EH (cell line): Measurements from ENCODE around the gene COQ4.

ENCODE experiments used
- DNase-seq: peaks from one replicate; pipeline ENCODE4 v3.0.0-alpha.2; 2015; ENCODE audit warnings: low read depth

Gene COQ4

GRCh38 chr9:128322404-128323211 lies at the start of gene COQ4, which contains the start of gene TRUB2:
TSS of gene COQ4 (plus strand) at chr9:128322839. CDS start at chr9:128322859, 20 bp downstream.
TSS of gene TRUB2 (minus strand) at chr9:128322447. CDS start at chr9:128322408, 39 bp downstream.
- DNase-seq = peak; percentile 94

- DNase-seq = no peak
These were observed 48.4 kb upstream of the COQ4 start for GRCh38 chr9:128274245-128274644.

GRCh38 chr9:128275198-128276007 lies 47.2 kb upstream of the COQ4 start, which contains the start of gene GOLGA2:
TSS of gene GOLGA2 (minus strand) at chr9:128276007. CDS start at chr9:128275976, 31 bp downstream.
- peak; percentile 77 for DNase-seq

- peak; percentile 99 for DNase-seq
These were observed 46.5 kb upstream of the COQ4 start, which contains the start of gene SWI5 for GRCh38 chr9:128276008-128276573. TSS of gene SWI5 (plus strand) at chr9:128276276.

DNA sequence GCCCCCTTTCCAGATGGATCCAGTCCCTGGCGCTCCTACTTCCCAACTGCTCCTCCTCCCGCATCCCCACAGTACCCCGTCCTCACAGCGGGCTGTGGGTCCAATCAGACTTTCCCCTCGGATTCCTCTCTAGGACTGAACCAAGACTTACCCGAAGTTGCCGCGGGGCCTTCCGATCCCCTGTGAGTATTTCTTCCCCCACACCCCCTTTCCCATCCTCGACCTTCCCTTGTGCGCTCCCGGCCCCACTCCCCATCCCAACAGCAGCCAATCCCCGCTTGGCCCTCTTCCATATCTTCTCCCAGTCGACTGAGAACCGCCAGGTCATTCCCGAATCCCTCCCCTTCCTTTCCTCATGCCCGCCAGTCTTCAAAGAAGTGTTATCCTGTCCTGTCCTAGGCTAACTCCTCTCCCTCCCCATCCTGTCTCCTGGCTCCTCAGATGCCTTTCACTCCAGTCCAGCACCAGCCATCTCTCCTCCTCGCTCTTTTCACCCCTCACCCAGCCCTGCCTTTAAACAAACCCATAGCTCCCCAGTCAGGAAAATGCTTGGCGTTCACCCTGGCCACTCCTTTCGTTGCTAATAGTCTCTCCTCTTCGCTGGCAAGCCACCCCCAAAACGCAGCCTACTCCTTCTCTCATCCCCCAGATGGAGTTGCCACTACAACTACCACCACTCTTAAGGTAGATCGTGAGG lies 45.9 kb upstream of the COQ4 start:
- DNase-seq = peak; percentile 60

DNA sequence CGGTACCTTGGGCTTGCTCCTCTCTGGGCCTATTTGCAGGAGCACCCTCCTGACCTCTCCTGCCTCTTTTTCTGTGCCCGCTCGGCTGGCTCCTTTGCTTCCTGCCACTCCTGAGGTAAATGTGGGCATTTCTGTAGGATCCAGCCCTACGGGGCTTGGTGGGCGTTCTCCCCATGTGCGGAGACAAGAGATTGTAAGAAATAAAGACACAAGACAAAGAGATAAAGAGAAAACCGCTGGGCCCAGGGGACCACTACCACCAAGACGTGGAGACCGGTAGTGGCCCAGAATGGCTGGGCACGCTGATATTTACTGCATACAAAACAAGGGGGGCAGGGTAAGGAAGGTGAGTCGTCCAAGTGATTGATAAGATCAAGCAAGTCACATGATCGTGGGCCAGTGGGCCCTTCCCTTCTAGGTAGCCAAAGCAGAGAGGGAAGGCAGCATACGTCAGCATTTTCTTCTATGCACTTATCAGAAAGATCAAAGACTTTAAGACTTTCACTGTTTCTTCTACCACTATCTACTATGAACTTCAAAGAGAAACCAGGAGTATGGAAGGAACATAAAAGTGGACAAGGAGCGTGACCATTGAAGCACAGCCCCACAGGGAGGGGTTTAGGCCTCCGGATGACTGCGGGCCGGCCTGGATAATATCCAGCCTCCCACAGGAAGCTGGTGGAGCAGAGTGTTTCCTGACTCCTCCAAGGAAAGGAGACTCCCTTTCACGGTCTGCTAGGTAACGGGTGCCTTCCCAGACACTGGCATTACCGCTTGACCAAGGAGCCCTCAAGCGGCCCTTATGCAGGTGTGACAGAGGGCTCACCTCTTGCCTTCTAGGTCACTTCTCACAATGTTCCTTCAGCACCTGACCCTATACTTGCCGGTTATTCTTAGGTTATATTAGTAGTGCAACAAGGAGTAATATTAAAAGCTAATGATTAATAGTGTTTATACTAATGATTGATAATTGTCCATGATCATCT lies 43.3 kb upstream of the COQ4 start:
- DNase-seq = peak; percentile 36

- DNase-seq = no peak
These were observed 42.5 kb upstream of the COQ4 start for GRCh38 chr9:128280084-128280622.

DNA sequence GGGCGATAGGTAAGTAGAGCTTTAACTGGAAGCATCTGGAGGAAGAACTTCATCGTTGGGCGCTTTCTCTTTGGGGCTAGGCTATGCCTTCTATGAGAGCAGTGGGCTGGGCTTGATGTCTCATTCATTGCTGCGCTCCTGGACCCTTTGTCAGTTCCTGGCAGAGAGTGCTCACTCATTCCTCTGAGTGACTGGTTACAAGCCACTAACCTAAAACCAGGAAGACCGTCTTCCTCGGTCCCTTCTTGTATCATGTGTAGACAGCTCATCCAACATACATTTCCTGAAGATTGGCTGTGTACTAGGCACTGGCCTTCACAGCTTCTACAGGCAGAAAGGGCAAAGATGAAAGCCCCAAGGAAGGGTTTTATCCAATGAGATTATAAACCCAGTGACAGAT lies 40.1 kb upstream of the COQ4 start:
- peak; percentile 79 for DNase-seq

DNA sequence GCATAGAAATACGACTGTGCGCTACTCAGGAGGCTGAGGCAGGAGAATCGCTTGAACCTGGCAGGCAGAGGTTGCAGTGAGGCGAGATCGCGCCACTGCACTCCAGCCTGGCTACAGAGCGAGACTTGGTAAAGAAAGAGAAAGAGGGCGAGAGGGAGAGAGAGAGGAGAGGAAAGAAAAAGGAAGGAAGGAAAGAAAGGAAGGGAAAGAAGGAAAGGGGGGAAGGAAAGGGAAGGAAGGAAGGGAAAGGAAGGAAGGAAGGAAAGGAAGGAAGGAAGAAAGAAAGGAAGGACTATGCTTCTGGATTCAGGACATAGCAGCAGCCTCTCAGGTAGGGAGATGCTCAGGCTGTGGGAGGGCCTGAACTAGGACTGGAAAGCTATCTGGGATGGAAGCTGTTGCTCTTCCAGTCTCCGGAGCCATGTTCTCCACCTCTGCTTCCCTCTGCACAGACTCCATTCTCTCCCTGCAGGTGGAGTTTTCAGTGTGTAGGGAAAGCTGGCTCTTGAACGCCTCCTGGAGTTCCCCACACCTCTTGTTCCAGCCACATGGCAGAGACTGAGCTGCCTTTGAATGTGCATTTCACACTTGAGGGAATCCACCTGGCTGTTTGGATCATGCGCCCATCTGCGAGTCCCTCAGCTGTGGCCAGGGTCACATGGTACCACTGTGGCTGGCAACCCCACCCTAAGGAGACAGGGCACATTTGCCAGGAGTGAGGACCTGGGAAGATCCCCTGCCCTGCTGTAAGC lies 37.4 kb upstream of the COQ4 start:
- DNase-seq = no peak

DNA sequence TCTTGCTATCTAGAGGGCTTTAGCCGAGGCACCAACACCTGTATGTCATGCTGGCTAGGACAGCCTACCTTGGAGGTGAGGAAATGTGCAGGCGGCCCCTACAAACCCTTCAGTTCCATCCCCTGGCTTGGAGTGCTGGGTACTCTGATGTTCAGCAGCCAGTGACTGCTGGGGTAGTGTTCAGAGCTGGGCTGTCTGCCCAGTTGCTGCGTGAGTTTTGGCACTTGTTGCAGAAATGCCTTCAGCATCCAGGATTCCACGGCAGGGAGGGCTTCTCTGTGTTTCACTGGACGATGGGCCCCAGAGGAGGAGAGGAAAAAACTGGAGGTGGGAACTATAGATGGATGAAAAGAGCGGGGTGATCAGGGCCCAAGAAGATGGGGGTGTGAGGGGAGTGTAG lies 36.2 kb upstream of the COQ4 start:
- DNase-seq = peak; percentile 38

DNA sequence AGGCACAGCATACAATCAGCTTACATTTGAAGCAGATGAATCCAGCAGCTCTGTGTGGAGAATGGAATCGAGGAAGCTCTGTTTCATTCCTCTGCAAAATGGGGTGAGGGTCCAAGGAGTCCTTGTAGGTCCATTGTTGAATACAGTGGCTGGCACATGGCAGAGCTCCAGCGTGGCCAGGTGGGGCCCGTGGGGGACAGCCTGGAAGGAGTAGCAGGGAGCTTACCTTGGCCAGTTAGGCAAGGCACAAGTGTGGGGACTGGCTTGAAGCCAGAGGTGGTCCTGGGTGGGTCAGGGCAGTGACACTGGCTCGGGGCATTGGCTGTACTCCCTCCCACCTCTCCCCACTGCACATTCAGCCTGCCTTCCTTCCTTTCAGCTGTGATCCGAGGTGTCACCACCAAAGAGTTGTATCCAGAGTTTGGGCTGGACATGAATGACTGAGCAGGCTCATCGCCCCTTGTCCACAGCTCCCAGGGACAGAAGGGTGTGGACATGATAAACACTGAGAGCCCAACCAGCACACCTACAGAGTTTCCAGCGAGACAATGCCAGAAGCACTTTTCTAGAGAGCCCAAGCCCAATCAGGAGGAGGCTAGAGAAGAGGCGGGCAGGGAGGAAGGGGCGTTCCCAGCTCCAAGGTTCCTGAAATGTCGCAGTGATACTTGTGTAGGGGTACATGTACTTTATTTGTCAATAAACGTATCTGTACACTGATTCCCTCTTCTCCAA lies 34.2 kb upstream of the COQ4 start:
- no peak for DNase-seq

DNA sequence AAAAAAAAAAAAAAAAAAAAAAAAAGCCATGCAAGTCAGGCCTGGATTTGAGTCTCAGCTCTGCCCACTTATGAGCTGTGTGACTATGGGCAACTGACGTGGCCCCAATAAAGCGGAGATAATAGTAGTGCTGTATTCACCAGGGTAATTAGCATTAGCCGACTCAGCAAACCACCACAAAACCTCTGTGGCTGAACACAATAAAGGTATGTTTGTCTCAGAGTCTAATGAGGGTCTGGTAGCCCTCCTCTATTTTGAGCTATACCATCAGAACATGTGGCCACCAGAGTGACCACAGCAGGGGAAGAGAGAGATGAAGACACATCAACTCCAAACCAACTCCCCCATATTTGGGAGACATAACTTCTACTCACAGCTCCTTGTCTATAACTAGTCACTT lies 30.6 kb upstream of the COQ4 start:
- DNase-seq = no peak

DNA sequence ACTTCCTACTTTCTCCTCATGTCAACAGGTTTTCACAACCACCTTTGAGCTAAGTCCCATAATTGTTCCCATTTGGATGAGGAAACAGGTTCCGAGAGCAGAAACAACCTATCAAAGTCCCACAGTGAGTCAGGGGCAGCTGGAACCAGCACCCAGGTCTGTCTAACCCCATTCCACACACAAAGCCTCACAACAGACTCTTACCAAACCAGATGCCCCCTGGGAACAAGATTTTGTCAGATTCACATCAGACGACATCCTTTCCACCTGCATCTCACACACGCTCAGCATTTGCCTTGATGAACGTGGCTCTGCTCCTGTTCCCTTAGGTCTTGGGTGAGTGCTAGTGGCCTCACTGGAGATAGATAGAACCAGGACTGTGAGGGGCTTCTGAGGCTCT lies 29.5 kb upstream of the COQ4 start:
- DNase-seq = no peak

GRCh38 chr9:128294142-128294541 lies 28.5 kb upstream of the COQ4 start:
- DNase-seq = no peak

GRCh38 chr9:128296340-128297220 lies 26.1 kb upstream of the COQ4 start:
- DNase-seq = no peak

DNA sequence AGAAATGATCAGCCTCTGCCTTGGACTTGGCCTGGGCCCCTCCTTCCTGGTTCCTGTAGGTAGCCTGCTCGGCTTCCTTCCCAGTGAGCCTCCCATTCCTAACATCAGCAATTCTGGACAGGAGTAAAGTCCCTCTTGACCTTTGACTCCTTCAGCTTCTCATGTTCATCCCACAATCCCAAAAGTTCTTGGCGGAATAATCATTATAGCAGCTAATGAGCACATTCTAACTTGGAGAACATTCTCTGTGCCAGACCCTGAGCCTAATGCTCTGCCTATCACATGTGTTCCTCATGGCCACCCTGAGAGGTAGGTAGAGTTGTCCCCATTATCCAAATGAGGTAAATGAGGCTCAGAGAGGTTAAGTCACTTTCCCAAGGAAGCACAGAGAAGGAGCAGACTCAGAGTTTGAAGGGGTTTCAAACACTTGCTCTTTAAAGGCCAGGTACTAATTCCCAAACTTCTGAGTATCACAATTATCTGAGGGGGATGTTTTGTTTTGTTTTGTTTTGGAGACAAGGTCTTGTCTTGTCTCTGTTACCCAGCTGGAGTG lies 25.3 kb upstream of the COQ4 start:
- DNase-seq = no peak
